Left ventricle myocardium inferior (tissue), 1 donor: Measurements from ENCODE around the gene SETD6. TPM values are rescaled to one million over a fixed set of nuclear protein-coding genes. Genes with fewer than 3 reads are reported as not detected.

Source experiments
- DNase-seq: peaks from one replicate; pipeline ENCODE4 v3.0.0-alpha.2; 2020
- H3K27ac ChIP-seq: fragments of 200-600 bp; replicated peaks from 2 replicates; pipeline ENCODE4 v1.8.0; 2021
- H3K27me3 ChIP-seq: fragments of 200-600 bp; 2 replicates; pipeline ENCODE4 v1.8.0; 2021; ENCODE audit warnings: low read depth
- H3K36me3 ChIP-seq: fragments of 200-600 bp; 2 replicates; pipeline ENCODE4 v1.8.0; 2021
- H3K4me1 ChIP-seq: fragments of 200-600 bp; 2 replicates; pipeline ENCODE4 v1.8.0; 2021
- H3K4me3 ChIP-seq: fragments of 200-600 bp; 2 replicates; pipeline ENCODE4 v1.8.0; 2021; ENCODE audit warnings: mild to moderate bottlenecking, moderate library complexity
- H3K9me3 ChIP-seq: fragments of 200-600 bp; replicated peaks from 2 replicates; pipeline ENCODE4 v1.8.0; 2021
- CTCF ChIP-seq: fragments of 200-600 bp; IDR thresholded peaks from 2 replicates; pipeline ENCODE4 v1.8.0; 2021; ENCODE audit warnings: antibody characterized with exemption, mild to moderate bottlenecking, borderline replicate concordance
- intact Hi-C: fragments of 100-400 bp; cut with micrococcal nuclease; formaldehyde crosslinking; loops from one replicate; pipeline ENCODE4 v1.11.0; 2022
- total RNA-seq: library from RNA; stranded (reverse); fragmentation: NEBNext Ultra II Directional; extraction: Animal tissue kit (Norgen Biotek cat#: 25700); gene quantifications from one replicate; pipeline ENCODE4 v1.2.1, GENCODE V29; 2021
- donor health status: DM: no; HTN: yes; CAD: no; lungs with severe emphysema.

SETD6 gene
- total RNA-seq, 1 donor from 2014 or later, result 16.8 TPM

GRCh38 chr16:58502217-58502921 lies 12.9 kb upstream of the SETD6 start:
- H3K36me3 ChIP-seq, result peaks cover 27% of the 10 kb centered on the region
- peak overlapping the region; percentile 83 for H3K27ac ChIP-seq
- H3K4me3 ChIP-seq, result no peak overlapping the region
- H3K4me1 ChIP-seq, result peaks cover 37% of the 10 kb centered on the region
- TF ChIP-seq CTCF, result no peak
- no peak for DNase-seq
- intact Hi-C loops, result no loop called here
- peaks cover 11% of the 10 kb centered on the region for H3K27me3 ChIP-seq
- H3K9me3 ChIP-seq, result no peaks in the 10 kb centered on the region

GRCh38 chr16:58503166-58503862 lies 12.0 kb upstream of the SETD6 start:
- Histone ChIP-seq H3K36me3 (peaks cover 36% of the 10 kb centered on the region), H3K4me3 (no peak overlapping the region), H3K9me3 (no peaks in the 10 kb centered on the region), H3K27ac (peak overlapping the region; percentile 83), H3K27me3 (peaks cover 11% of the 10 kb centered on the region), H3K4me1 (peaks cover 32% of the 10 kb centered on the region)
- no peak for TF ChIP-seq CTCF
- intact Hi-C loops, result no loop called here
- no peak for DNase-seq

- DNase-seq, result no peak
- no peak for TF ChIP-seq CTCF
- intact Hi-C loops, result no loop called here
These were observed 11.2 kb upstream of the SETD6 start for GRCh38 chr16:58503863-58504688.

GRCh38 chr16:58506241-58507194 lies 8.8 kb upstream of the SETD6 start:
- Histone ChIP-seq H3K27ac (peak overlapping the region; percentile 23), H3K4me1 (peaks cover 10% of the 10 kb centered on the region), H3K36me3 (peaks cover 54% of the 10 kb centered on the region), H3K9me3 (no peaks in the 10 kb centered on the region), H3K4me3 (no peak overlapping the region), H3K27me3 (peaks cover 4% of the 10 kb centered on the region)
- no peak for TF ChIP-seq CTCF
- DNase-seq, result no peak
- intact Hi-C loops, result no loop called here

More at GRCh38 chr16:58503863-58504688, 11.2 kb upstream of the SETD6 start:
- peaks cover 44% of the 10 kb centered on the region for H3K36me3 ChIP-seq
- no peaks in the 10 kb centered on the region for H3K9me3 ChIP-seq
- no peak overlapping the region for H3K4me3 ChIP-seq
- H3K27me3 ChIP-seq, result peaks cover 11% of the 10 kb centered on the region
- H3K27ac ChIP-seq, result no peak overlapping the region
- H3K4me1 ChIP-seq, result peaks cover 28% of the 10 kb centered on the region
